Measurements from ENCODE around the gene TENM3.

The TENM3 gene

DNA sequence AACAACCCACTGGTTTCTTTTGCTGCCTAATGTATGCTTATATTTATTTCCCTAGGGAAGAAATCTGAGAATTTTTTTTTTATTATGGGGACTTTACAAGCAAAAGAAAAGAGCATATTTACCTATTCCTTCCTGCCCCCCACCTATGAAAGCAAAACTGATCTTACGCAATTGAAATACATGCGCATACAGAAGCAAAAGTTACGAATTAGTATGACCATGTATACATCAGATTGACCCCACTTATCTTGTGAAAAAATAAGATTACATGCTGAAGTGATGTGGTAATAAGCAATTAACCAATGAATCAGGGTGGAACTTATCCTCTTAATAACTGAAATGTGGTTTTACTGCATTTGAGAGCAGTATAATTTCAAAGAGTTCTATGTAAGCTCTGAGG is 151.0 kb downstream of the TENM3 start:
- no peak overlapping the region for H3K27ac ChIP-seq
- TF ChIP-seq, protein P1, sequence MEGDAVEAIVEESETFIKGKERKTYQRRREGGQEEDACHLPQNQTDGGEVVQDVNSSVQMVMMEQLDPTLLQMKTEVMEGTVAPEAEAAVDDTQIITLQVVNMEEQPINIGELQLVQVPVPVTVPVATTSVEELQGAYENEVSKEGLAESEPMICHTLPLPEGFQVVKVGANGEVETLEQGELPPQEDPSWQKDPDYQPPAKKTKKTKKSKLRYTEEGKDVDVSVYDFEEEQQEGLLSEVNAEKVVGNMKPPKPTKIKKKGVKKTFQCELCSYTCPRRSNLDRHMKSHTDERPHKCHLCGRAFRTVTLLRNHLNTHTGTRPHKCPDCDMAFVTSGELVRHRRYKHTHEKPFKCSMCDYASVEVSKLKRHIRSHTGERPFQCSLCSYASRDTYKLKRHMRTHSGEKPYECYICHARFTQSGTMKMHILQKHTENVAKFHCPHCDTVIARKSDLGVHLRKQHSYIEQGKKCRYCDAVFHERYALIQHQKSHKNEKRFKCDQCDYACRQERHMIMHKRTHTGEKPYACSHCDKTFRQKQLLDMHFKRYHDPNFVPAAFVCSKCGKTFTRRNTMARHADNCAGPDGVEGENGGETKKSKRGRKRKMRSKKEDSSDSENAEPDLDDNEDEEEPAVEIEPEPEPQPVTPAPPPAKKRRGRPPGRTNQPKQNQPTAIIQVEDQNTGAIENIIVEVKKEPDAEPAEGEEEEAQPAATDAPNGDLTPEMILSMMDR (conservative IDR thresholded peaks at IDR 0.05) = no peak
- TF ChIP-seq ZFX (IDR thresholded peaks at IDR 0.05) = no peak

DNA sequence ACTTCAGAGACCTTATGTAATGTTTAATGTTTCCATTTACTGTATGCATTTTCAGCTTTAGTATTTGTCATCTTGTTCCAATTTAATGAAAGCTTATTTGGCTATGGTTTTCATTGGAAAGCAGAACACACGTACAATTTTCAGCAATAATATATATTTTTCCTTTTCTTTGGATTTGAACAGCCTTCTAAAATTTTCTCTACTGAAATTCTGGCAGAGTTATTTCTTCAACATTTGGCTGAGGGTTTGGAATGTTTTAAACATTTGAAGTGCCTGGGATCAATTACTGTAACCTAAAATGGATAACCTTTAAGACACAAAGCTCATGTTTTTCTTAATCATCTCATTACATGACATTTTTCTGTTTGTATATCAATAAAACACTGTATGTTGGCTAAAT is 156.9 kb downstream of the TENM3 start:
- TF ChIP-seq, protein P1 (conservative IDR thresholded peaks at IDR 0.05) = no peak
- no peak for TF ChIP-seq ZFX (IDR thresholded peaks at IDR 0.05)
- H3K27ac ChIP-seq = no peak overlapping the region

DNA sequence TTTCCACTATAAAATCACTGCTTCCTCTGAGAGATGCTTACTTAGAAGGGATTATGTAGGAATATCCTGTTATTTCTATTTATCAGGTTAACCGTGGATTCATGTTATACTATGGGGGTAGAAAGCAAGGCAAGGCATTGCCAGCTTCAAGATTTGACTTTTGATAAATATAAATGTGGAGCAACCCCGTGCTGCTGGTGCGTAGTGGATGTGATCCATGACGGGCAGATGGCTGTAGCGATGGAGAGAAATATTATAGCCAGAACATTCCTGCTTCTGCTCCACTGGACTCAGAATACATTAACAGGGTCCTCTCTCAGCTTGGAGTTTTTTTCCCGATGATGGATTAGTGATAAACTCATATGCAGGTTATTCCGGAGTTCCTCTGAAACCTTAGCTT is 157.6 kb downstream of the TENM3 start:
- H3K27ac ChIP-seq = no peak overlapping the region
- TF ChIP-seq, protein P1 (conservative IDR thresholded peaks at IDR 0.05) = no peak
- TF ChIP-seq ZFX (IDR thresholded peaks at IDR 0.05) = no peak

- TF ChIP-seq ZFX (IDR thresholded peaks at IDR 0.05) = no peak
- TF ChIP-seq, protein P1 (conservative IDR thresholded peaks at IDR 0.05) = no peak
- no peak overlapping the region for H3K27ac ChIP-seq
Observed at GRCh38 chr4:182404376-182404775, 161.2 kb downstream of the TENM3 start.

DNA sequence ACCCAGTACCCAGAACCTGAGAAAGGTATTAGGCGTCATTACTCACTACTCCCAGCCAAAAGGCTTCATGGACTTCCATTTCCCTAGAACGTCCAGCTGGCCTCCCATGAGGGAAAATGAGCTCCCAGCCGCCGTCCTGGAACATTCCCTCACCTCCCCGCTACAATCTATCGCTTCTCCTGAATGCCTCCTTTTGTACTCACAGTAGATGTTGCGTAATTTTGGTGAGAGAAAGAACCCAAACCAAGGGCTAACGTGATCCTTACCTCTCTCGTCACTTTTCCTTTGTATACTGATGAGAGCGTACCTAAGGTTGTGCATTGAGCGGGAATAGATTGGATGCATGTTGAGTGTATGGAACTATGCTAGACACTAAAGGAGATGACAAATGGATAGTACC is 161.9 kb downstream of the TENM3 start:
- H3K27ac ChIP-seq = no peak overlapping the region
- TF ChIP-seq, protein P1 (conservative IDR thresholded peaks at IDR 0.05) = no peak
- no peak for TF ChIP-seq ZFX (IDR thresholded peaks at IDR 0.05)

DNA sequence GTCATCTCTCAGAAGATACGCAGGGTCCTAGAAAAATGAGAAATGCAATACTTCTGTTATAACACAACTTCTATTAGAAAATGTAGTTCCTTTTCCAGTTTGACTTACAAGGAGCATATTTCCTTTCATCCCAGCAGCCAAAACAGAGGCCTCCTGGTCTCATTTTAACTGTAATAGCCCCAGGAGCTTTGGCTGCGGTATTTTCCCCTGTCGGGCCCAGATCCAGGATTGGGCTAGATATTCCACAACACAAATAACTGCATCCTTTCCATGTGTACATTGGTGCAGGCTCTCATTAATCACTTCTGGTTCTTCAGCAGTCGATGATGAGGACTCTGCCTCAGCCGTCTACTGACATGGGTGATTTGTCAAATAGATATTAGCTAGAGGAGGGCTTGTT is 166.1 kb downstream of the TENM3 start:
- H3K27ac ChIP-seq = no peak overlapping the region
- no peak for TF ChIP-seq ZFX (IDR thresholded peaks at IDR 0.05)
- TF ChIP-seq, protein P1 (conservative IDR thresholded peaks at IDR 0.05) = no peak

- no peak overlapping the region for H3K27ac ChIP-seq
- TF ChIP-seq ZFX (IDR thresholded peaks at IDR 0.05) = no peak
- TF ChIP-seq, protein P1 (conservative IDR thresholded peaks at IDR 0.05) = no peak
Observed at GRCh38 chr4:182411391-182411790, 168.2 kb downstream of the TENM3 start.

Measured in C4-2B (cell line).